Pons (tissue), 1 donor: ENCODE results near the gene MINAR1.
"Not testable (repeated sequence)": the region's sequence is repeated elsewhere in the genome, so short reads cannot be mapped to it uniquely, and the experiment has no call there.

Source experiments
- DNase-seq: peaks from one replicate; pipeline ENCODE4 v3.0.0-alpha.2; 2016; ENCODE audit warnings: low spot score

MINAR1 gene

GRCh38 chr15:79431636-79432344 is at the start of gene MINAR1:
MINAR1 (plus strand) TSS chr15:79432336; CDS start chr15:79456148, 23,812 bp downstream.
- no peak for DNase-seq

- DNase-seq = peak; percentile 9
Observed at GRCh38 chr15:79394231-79394630, 37.9 kb upstream of the MINAR1 start.

- no peak for DNase-seq
Observed at GRCh38 chr15:79396850-79397249, 35.3 kb upstream of the MINAR1 start.

GRCh38 chr15:79397269-79397910 is 34.7 kb upstream of the MINAR1 start:
- no peak for DNase-seq

- DNase-seq = no peak
Observed at GRCh38 chr15:79399606-79400005, 32.5 kb upstream of the MINAR1 start.

- no peak for DNase-seq
Observed at GRCh38 chr15:79400650-79401049, 31.5 kb upstream of the MINAR1 start.

- no peak for DNase-seq
Observed at GRCh38 chr15:79401301-79401700, 30.8 kb upstream of the MINAR1 start.

GRCh38 chr15:79402136-79402535 is 30.0 kb upstream of the MINAR1 start:
- DNase-seq = no peak

- DNase-seq = no peak
Observed at GRCh38 chr15:79403501-79403900, 28.6 kb upstream of the MINAR1 start.

- DNase-seq = no peak
Observed at GRCh38 chr15:79406210-79406609, 25.9 kb upstream of the MINAR1 start.

GRCh38 chr15:79408041-79408440 is 24.1 kb upstream of the MINAR1 start:
- DNase-seq = no peak

- no peak for DNase-seq
Observed at GRCh38 chr15:79410237-79410636, 21.9 kb upstream of the MINAR1 start.

GRCh38 chr15:79412010-79412409 is 20.1 kb upstream of the MINAR1 start:
- DNase-seq = no peak

- no peak for DNase-seq
Observed at GRCh38 chr15:79412429-79412828, 19.7 kb upstream of the MINAR1 start.

- DNase-seq = no peak
Observed at GRCh38 chr15:79416876-79417275, 15.3 kb upstream of the MINAR1 start.

- DNase-seq = peak; percentile 48
Observed at GRCh38 chr15:79418693-79419279, 13.3 kb upstream of the MINAR1 start.

GRCh38 chr15:79425591-79426295 is 6.4 kb upstream of the MINAR1 start:
- no peak for DNase-seq

GRCh38 chr15:79426899-79427298 is 5.2 kb upstream of the MINAR1 start:
- DNase-seq = not testable (repeated sequence)

- DNase-seq = no peak
Observed at GRCh38 chr15:79427781-79428598, 4.1 kb upstream of the MINAR1 start.

GRCh38 chr15:79430901-79431635 is 1.1 kb upstream of the MINAR1 start:
- no peak for DNase-seq
